Panc1 (cell line): ENCODE results near the gene MPRIP. TPM values are rescaled to one million over a fixed set of nuclear protein-coding genes. Genes with fewer than 3 reads are reported as not detected.

Experiments
- ATAC-seq: fragments of 200-7000 bp; cut with Tn5 transposase; 2 replicates; pipeline ENCODE4 v1.9.1; 2020; ENCODE audit warnings: mild to moderate bottlenecking, moderate library complexity
- BruUV-seq: library from RNA; stranded (reverse); fragments of 400-500 nt; replicated peaks from 2 replicates; lab custom pipeline; 2021; lab: Mats Ljungman, UMichigan
- CTCF ChIA-PET: fragments of 300-600 bp; sonication (Branson Sonifier 250); formaldehyde crosslinking; loops from one replicate; lab custom pipeline; 2022; ENCODE audit warnings: antibody characterized with exemption; lab: Charles Lee
- POLR2A ChIA-PET: fragments of 300-600 bp; sonication (Branson Sonifier 250); formaldehyde crosslinking; loops from one replicate; lab custom pipeline; 2022; ENCODE audit warnings: antibody characterized with exemption; lab: Charles Lee
- DNase-seq: peaks from one replicate; pipeline ENCODE4 v3.0.0-alpha.2; 2010; ENCODE audit warnings: low read depth, low spot score
- H3K27ac ChIP-seq: 2 replicates; pipeline ENCODE4 v1.5.1; 2011; ENCODE audit warnings: mild to moderate bottlenecking, low read length, inconsistent platforms
- H3K27me3 ChIP-seq: fragments of 200-500 bp; sonication (Bioruptor generic); 2 replicates; pipeline ENCODE4 v1.6.0; 2014; ENCODE audit warnings: low read length, inconsistent platforms; ENCODE audit not compliant: control insufficient read depth, insufficient read depth
- H3K36me3 ChIP-seq: fragments of 200-500 bp; sonication (Bioruptor generic); 2 replicates; pipeline ENCODE4 v1.5.1; 2014; ENCODE audit warnings: inconsistent platforms, mild to moderate bottlenecking, low read length, moderate library complexity; ENCODE audit not compliant: control insufficient read depth, insufficient read depth
- H3K4me1 ChIP-seq: 2 replicates; pipeline ENCODE4 v1.5.1; 2011; ENCODE audit warnings: inconsistent platforms, mild to moderate bottlenecking, low read length, moderate library complexity; ENCODE audit not compliant: control insufficient read depth, insufficient read depth
- H3K4me3 ChIP-seq, 2 experiments: 2 replicates each; pipeline ENCODE4 v1.5.1; 2011 to 2012; ENCODE audit warnings: low read depth in 2 of 2, low read length in 2 of 2, mild to moderate bottlenecking in 2 of 2, inconsistent platforms in 1 of 2, moderate library complexity in 1 of 2
- H3K9me3 ChIP-seq: fragments of 200-500 bp; sonication (Bioruptor generic); 2 replicates; pipeline ENCODE4 v1.5.1; 2014; ENCODE audit warnings: low read depth, mild to moderate bottlenecking, inconsistent platforms, low read length, moderate library complexity; ENCODE audit not compliant: control insufficient read depth, insufficient read depth
- POLR2AphosphoS5 ChIP-seq: IDR thresholded peaks from 2 replicates; pipeline ENCODE4 v1.6.1; 2012; ENCODE audit warnings: mild to moderate bottlenecking, low read depth, low read length, moderate library complexity
- SIN3A ChIP-seq: IDR thresholded peaks from 2 replicates; pipeline ENCODE4 v1.6.1; 2012; ENCODE audit warnings: low read depth, mild to moderate bottlenecking, low read length, moderate library complexity, borderline replicate concordance; ENCODE audit not compliant: insufficient read depth
- TCF7L2 ChIP-seq: IDR thresholded peaks from 2 replicates; pipeline ENCODE4 v1.6.1; 2011; ENCODE audit warnings: mild to moderate bottlenecking, low read depth, low read length, inconsistent platforms
- in situ Hi-C: cut with HindIII; loops from 2 replicates; pipeline ENCODE4 v1.10.0; 2016; ENCODE audit warnings: low sequenced_read_pairs, low pct_unique_long_range_greater_than_20kb
- intact Hi-C: fragments of 100-400 bp; cut with micrococcal nuclease; formaldehyde crosslinking; loops from one replicate; pipeline ENCODE4 v1.10.0; 2022; ENCODE audit not compliant: unreplicated experiment
- total RNA-seq: library from RNA; stranded (reverse); gene quantifications from one replicate; pipeline ENCODE4 v1.2.1, GENCODE V29; 2021; ENCODE audit not compliant: unreplicated experiment
- TF ChIP-seq, protein P1 (sequence below): fragments of 450-650 bp; IDR thresholded peaks from 2 replicates; pipeline ENCODE4 v1.5.1; 2017; ENCODE audit warnings: mild to moderate bottlenecking
- TF ChIP-seq, protein P2 (sequence below), 2 experiments: IDR thresholded peaks; 2 replicates each; pipeline ENCODE4 v1.6.1; 2011 to 2012; ENCODE audit warnings: low read depth in 2 of 2, control low read depth in 1 of 2, low read length in 1 of 2, mild to moderate bottlenecking in 1 of 2, moderate library complexity in 1 of 2; ENCODE audit not compliant: insufficient read depth in 1 of 2

The MPRIP gene
- total RNA-seq, 1 experiment from 2014 or later, result 155 TPM

DNA sequence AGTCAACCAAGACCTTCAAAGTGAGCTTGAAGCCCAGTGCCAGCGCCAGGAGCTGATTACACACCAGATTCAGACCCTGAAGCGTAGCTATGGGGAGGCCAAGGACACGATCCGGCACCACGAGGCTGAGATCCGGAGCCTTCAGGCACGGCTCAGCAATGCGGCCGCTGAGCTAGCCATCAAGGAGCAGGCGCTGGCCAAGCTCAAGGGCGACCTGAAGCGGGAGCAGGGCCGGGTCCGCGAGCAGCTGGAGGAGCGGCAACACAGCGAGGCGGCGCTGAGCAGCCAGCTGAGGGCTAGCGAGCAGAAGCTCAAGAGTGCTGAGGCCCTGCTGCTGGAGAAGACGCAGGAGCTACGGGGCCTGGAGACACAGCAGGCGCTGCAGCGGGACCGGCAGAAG is 121.9 kb downstream of the MPRIP start:
- POLR2A ChIA-PET, result no interaction called here

DNA sequence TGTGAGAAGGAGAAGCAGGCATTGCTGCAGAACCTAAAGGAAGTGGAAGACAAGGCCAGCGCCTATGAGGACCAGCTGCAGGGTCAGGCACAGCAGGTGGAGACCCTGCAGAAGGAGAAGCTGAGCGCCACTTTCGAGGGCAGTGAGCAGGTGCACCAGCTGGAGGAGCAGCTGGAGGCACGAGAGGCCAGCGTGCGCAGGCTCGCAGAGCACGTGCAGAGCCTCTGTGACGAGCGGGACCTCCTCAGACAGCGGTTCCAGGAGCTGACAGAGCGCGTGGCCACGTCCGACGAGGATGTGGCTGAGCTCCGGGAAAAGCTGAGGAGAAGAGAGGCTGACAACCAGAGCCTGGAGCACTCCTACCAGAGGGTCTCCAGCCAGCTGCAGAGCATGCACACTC is 122.4 kb downstream of the MPRIP start:
- peaks cover 6% of the 10 kb centered on the region; the same call in 1 of the 2 replicates for H3K36me3 ChIP-seq
- TF ChIP-seq TCF7L2 (no peak), SIN3A (no peak), POLR2AphosphoS5 (no peak)
- TF ChIP-seq, protein P1, sequence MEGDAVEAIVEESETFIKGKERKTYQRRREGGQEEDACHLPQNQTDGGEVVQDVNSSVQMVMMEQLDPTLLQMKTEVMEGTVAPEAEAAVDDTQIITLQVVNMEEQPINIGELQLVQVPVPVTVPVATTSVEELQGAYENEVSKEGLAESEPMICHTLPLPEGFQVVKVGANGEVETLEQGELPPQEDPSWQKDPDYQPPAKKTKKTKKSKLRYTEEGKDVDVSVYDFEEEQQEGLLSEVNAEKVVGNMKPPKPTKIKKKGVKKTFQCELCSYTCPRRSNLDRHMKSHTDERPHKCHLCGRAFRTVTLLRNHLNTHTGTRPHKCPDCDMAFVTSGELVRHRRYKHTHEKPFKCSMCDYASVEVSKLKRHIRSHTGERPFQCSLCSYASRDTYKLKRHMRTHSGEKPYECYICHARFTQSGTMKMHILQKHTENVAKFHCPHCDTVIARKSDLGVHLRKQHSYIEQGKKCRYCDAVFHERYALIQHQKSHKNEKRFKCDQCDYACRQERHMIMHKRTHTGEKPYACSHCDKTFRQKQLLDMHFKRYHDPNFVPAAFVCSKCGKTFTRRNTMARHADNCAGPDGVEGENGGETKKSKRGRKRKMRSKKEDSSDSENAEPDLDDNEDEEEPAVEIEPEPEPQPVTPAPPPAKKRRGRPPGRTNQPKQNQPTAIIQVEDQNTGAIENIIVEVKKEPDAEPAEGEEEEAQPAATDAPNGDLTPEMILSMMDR, result no peak
- TF ChIP-seq, protein P2, sequence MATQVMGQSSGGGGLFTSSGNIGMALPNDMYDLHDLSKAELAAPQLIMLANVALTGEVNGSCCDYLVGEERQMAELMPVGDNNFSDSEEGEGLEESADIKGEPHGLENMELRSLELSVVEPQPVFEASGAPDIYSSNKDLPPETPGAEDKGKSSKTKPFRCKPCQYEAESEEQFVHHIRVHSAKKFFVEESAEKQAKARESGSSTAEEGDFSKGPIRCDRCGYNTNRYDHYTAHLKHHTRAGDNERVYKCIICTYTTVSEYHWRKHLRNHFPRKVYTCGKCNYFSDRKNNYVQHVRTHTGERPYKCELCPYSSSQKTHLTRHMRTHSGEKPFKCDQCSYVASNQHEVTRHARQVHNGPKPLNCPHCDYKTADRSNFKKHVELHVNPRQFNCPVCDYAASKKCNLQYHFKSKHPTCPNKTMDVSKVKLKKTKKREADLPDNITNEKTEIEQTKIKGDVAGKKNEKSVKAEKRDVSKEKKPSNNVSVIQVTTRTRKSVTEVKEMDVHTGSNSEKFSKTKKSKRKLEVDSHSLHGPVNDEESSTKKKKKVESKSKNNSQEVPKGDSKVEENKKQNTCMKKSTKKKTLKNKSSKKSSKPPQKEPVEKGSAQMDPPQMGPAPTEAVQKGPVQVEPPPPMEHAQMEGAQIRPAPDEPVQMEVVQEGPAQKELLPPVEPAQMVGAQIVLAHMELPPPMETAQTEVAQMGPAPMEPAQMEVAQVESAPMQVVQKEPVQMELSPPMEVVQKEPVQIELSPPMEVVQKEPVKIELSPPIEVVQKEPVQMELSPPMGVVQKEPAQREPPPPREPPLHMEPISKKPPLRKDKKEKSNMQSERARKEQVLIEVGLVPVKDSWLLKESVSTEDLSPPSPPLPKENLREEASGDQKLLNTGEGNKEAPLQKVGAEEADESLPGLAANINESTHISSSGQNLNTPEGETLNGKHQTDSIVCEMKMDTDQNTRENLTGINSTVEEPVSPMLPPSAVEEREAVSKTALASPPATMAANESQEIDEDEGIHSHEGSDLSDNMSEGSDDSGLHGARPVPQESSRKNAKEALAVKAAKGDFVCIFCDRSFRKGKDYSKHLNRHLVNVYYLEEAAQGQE (IDR thresholded peaks at IDR 0.05; ENCODE audit: insufficient read depth in 1 of 2, low read depth in 2 of 2, low read length in 1 of 2), result no peak
- H3K4me1 ChIP-seq, result no peaks in the 10 kb centered on the region
- BruUV-seq, result no TSS peak
- ChIA-PET CTCF (no interaction called here), POLR2A (no interaction called here)
- H3K27me3 ChIP-seq, result no peaks in the 10 kb centered on the region
- no peak overlapping the region for H3K27ac ChIP-seq
- intact Hi-C loops (no loop called here), in situ Hi-C loops (no loop called here)
- H3K4me3 ChIP-seq, result no peak overlapping the region
- no peak for DNase-seq
- ATAC-seq, result no peak
- no peaks in the 10 kb centered on the region for H3K9me3 ChIP-seq

More for the DNA sequence above, 121.9 kb downstream of the MPRIP start:
- no TSS peak for BruUV-seq
- ATAC-seq, result no peak
- no peaks in the 10 kb centered on the region for H3K27me3 ChIP-seq
- H3K4me1 ChIP-seq, result no peaks in the 10 kb centered on the region
- DNase-seq, result no peak
- in situ Hi-C loops (no loop called here), intact Hi-C loops (no loop called here)
- TF ChIP-seq SIN3A (no peak), POLR2AphosphoS5 (no peak)
- TF ChIP-seq, protein P2 (IDR thresholded peaks at IDR 0.05; ENCODE audit: insufficient read depth in 1 of 2, low read depth in 2 of 2, low read length in 1 of 2), result no peak
- TF ChIP-seq, protein P1, result no peak
- CTCF ChIA-PET, result interaction anchor here (0.6 kb wide), 1 partner anchor 173 kb away, joined by 4 read pairs; no protein-coding TSS in a partner anchor
- H3K27ac ChIP-seq, result no peak overlapping the region
- no peak overlapping the region for H3K4me3 ChIP-seq
- H3K36me3 ChIP-seq, result peaks cover 8% of the 10 kb centered on the region; the same call in 1 of the 2 replicates
- H3K9me3 ChIP-seq, result no peaks in the 10 kb centered on the region
